GM23338 (cell line): ENCODE results near the gene PPFIBP1. TPM values are rescaled to one million over a fixed set of nuclear protein-coding genes. Genes with fewer than 3 reads are reported as not detected.

Experiments
- ATAC-seq: fragments of 200-7000 bp; cut with Tn5 transposase; 3 replicates; pipeline ENCODE4 v1.9.1; 2020
- DNase-seq: peaks from one replicate; pipeline ENCODE4 v3.0.0-alpha.2; 2015; ENCODE audit warnings: low spot score
- H2AFZ ChIP-seq: fragments of 200-600 bp; sonication (generic); 2 replicates; pipeline ENCODE4 v1.8.0; 2016; ENCODE audit warnings: antibody characterized with exemption, mild to moderate bottlenecking, moderate library complexity
- H3F3A ChIP-seq: fragments of 200-600 bp; sonication (generic); replicated peaks from 2 replicates; pipeline ENCODE4 v1.8.0; 2017; ENCODE audit warnings: antibody characterized with exemption, mixed run types, low read depth
- H3K27ac ChIP-seq: fragments of 200-600 bp; sonication (generic); 2 replicates; pipeline ENCODE4 v1.6.1; 2016; ENCODE audit warnings: low read depth
- H3K27me3 ChIP-seq: fragments of 200-600 bp; sonication (generic); 2 replicates; pipeline ENCODE4 v1.8.0; 2016; ENCODE audit warnings: mild to moderate bottlenecking, mixed run types, moderate library complexity; ENCODE audit not compliant: insufficient read depth
- H3K36me3 ChIP-seq: fragments of 200-600 bp; sonication (generic); 2 replicates; pipeline ENCODE4 v1.8.0; 2016; ENCODE audit warnings: mild to moderate bottlenecking; ENCODE audit not compliant: insufficient read depth
- H3K4me1 ChIP-seq: fragments of 200-600 bp; sonication (generic); 2 replicates; pipeline ENCODE4 v1.8.0; 2016; ENCODE audit warnings: mild to moderate bottlenecking, moderate library complexity; ENCODE audit not compliant: insufficient read depth
- H3K4me2 ChIP-seq: fragments of 200-600 bp; sonication (generic); 2 replicates; pipeline ENCODE4 v1.7.1; 2017; ENCODE audit warnings: mixed run types
- H3K4me3 ChIP-seq: fragments of 200-600 bp; sonication (generic); 2 replicates; pipeline ENCODE4 v1.6.1; 2016; ENCODE audit warnings: mixed run types
- H3K79me2 ChIP-seq: fragments of 200-600 bp; sonication (generic); replicated peaks from 2 replicates; pipeline ENCODE4 v1.8.0; 2017; ENCODE audit warnings: mild to moderate bottlenecking; ENCODE audit not compliant: insufficient read depth
- H3K9me2 ChIP-seq: fragments of 200-600 bp; sonication (generic); 2 replicates; pipeline ENCODE4 v1.8.0; 2017; ENCODE audit not compliant: insufficient read depth
- H4K20me1 ChIP-seq: fragments of 200-600 bp; sonication (generic); replicated peaks from 2 replicates; pipeline ENCODE4 v1.8.0; 2017; ENCODE audit warnings: mild to moderate bottlenecking; ENCODE audit not compliant: insufficient read depth
- H3K27ac Mint-ChIP-seq: 2 replicates; pipeline ENCODE4 v1.8.0; 2020; ENCODE audit warnings: inconsistent platforms, mild to moderate bottlenecking, moderate library complexity, mixed read lengths
- H3K27me3 Mint-ChIP-seq: 3 replicates; pipeline ENCODE4 v1.8.0; 2022; ENCODE audit warnings: low read depth, mild to moderate bottlenecking, moderate library complexity, mixed read lengths, inconsistent platforms; ENCODE audit not compliant: insufficient read depth, poor library complexity
- H3K36me3 Mint-ChIP-seq: 3 replicates; pipeline ENCODE4 v1.8.0; 2021; ENCODE audit warnings: low read depth, mild to moderate bottlenecking, inconsistent platforms, moderate library complexity, mixed read lengths
- H3K4me1 Mint-ChIP-seq: 3 replicates; pipeline ENCODE4 v1.8.0; 2020; ENCODE audit warnings: mild to moderate bottlenecking, inconsistent platforms, mixed read lengths
- H3K4me3 Mint-ChIP-seq: 3 replicates; pipeline ENCODE4 v1.8.0; 2021; ENCODE audit warnings: moderate library complexity, mild to moderate bottlenecking, inconsistent platforms, mixed read lengths
- H3K9me3 Mint-ChIP-seq: 3 replicates; pipeline ENCODE4 v1.8.0; 2020; ENCODE audit warnings: moderate library complexity, mild to moderate bottlenecking, inconsistent platforms, mixed read lengths
- CREB1 ChIP-seq: fragments of 250-450 bp; sonication (Bioruptor Pico); IDR thresholded peaks from 2 replicates; pipeline ENCODE4 v1.5.0; 2020; ENCODE audit warnings: low read depth, mild to moderate bottlenecking, moderate library complexity
- EZH2 ChIP-seq: fragments of 200-600 bp; sonication (generic); IDR thresholded peaks from one replicate; pipeline ENCODE4 v1.8.0; 2017; ENCODE audit warnings: antibody characterized with exemption, mild to moderate bottlenecking, low read depth; ENCODE audit not compliant: unreplicated experiment
- JUNB ChIP-seq: IDR thresholded peaks from one replicate; pipeline ENCODE4 v1.6.1; 2016; ENCODE audit warnings: antibody characterized with exemption; ENCODE audit not compliant: unreplicated experiment
- POLR2AphosphoS5 ChIP-seq: IDR thresholded peaks from 2 replicates; pipeline ENCODE4 v1.6.1; 2016; ENCODE audit warnings: antibody characterized with exemption, low read depth
- STAT1 ChIP-seq: IDR thresholded peaks from one replicate; pipeline ENCODE4 v1.6.1; 2016; ENCODE audit warnings: antibody characterized with exemption; ENCODE audit not compliant: unreplicated experiment
- ZNF114 ChIP-seq: fragments of 250-450 bp; sonication (Bioruptor Pico); IDR thresholded peaks from 2 replicates; pipeline ENCODE4 v1.5.0; 2020; ENCODE audit warnings: mild to moderate bottlenecking, moderate library complexity
- polyA plus RNA-seq: library from polyadenylated mRNA; unstranded; fragments of >200 nt; fragmentation: Nextera tagmentation; extraction: Ambion mirVana; gene quantifications from 2 replicates; pipeline ENCODE4 v1.2.1, GENCODE V29; 2016
- total RNA-seq: library from RNA; depleted of rRNA; stranded (reverse); fragments of >200 nt; shearing (Covaris generic); gene quantifications from 2 replicates; pipeline ENCODE4 v1.2.3, GENCODE V29; 2014
- TF ChIP-seq, protein P1 (sequence below): IDR thresholded peaks from one replicate; pipeline ENCODE4 v1.6.1; 2018; ENCODE audit warnings: antibody characterized with exemption; ENCODE audit not compliant: unreplicated experiment
- TF ChIP-seq, protein P2 (sequence below): IDR thresholded peaks from 2 replicates; pipeline ENCODE4 v1.6.1; 2016; ENCODE audit warnings: antibody characterized with exemption
- TF ChIP-seq, protein P3 (sequence below): fragments of 250-450 bp; sonication (Bioruptor Pico); IDR thresholded peaks from 2 replicates; pipeline ENCODE4 v1.5.0; 2020; ENCODE audit warnings: mild to moderate bottlenecking, moderate library complexity

PPFIBP1 gene
- total and polyA plus RNA-seq, 2 experiments from 2014 or later = 33.2 to 41.9 TPM

DNA sequence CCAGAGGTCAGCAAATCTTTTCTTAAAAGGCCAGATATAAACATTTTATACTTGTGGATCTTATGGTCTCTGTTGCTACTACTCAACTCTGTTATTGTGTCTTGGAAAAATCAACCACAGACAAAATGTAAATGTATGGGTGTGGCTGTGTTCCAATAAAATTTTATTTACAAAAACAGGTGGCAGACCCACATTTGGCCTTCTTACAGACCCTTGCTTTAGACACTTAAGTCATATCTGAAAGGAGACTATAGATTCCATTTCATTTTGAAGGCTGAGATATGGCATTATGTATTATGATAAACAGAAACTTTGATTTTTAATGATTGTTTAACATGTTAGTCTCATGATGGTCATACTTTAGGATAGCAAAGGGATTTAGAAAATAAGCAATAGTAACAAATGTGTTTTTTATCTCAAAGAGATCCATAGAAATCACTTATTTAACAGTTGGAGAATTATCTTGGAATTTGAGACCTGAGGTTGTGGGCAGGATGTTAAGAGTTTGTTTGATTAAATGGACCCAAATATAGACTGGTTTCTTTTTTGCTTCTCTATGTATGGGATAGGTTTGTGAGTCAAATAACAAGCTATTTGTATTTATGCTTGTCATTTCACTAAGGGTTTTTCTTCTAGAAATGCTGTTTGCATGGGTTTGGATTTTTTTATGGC is 51.2 kb downstream of the PPFIBP1 start (continued):
- TF ChIP-seq, protein P1, sequence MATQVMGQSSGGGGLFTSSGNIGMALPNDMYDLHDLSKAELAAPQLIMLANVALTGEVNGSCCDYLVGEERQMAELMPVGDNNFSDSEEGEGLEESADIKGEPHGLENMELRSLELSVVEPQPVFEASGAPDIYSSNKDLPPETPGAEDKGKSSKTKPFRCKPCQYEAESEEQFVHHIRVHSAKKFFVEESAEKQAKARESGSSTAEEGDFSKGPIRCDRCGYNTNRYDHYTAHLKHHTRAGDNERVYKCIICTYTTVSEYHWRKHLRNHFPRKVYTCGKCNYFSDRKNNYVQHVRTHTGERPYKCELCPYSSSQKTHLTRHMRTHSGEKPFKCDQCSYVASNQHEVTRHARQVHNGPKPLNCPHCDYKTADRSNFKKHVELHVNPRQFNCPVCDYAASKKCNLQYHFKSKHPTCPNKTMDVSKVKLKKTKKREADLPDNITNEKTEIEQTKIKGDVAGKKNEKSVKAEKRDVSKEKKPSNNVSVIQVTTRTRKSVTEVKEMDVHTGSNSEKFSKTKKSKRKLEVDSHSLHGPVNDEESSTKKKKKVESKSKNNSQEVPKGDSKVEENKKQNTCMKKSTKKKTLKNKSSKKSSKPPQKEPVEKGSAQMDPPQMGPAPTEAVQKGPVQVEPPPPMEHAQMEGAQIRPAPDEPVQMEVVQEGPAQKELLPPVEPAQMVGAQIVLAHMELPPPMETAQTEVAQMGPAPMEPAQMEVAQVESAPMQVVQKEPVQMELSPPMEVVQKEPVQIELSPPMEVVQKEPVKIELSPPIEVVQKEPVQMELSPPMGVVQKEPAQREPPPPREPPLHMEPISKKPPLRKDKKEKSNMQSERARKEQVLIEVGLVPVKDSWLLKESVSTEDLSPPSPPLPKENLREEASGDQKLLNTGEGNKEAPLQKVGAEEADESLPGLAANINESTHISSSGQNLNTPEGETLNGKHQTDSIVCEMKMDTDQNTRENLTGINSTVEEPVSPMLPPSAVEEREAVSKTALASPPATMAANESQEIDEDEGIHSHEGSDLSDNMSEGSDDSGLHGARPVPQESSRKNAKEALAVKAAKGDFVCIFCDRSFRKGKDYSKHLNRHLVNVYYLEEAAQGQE = no peak
- TF ChIP-seq STAT1 = no peak
- TF ChIP-seq, protein P2, sequence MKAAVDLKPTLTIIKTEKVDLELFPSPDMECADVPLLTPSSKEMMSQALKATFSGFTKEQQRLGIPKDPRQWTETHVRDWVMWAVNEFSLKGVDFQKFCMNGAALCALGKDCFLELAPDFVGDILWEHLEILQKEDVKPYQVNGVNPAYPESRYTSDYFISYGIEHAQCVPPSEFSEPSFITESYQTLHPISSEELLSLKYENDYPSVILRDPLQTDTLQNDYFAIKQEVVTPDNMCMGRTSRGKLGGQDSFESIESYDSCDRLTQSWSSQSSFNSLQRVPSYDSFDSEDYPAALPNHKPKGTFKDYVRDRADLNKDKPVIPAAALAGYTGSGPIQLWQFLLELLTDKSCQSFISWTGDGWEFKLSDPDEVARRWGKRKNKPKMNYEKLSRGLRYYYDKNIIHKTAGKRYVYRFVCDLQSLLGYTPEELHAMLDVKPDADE = no peak
- no peak for TF ChIP-seq ZNF114 (CRISPR knock-in tag)

- Histone ChIP-seq H3K4me1 (no peaks in the 10 kb centered on the region; the same call in 1 of the 2 replicates), H3K36me3 (no peaks in the 10 kb centered on the region), H3K9me2 (no peaks in the 10 kb centered on the region), H3K4me2 (no peak overlapping the region), H4K20me1 (no peaks in the 10 kb centered on the region), H3K27ac (no peak overlapping the region), H2AFZ (no peak overlapping the region), H3K27me3 (no peaks in the 10 kb centered on the region), H3K79me2 (no peaks in the 10 kb centered on the region; the same call in 1 of the 2 replicates), H3F3A (no peaks in the 10 kb centered on the region), H3K4me3 (no peak overlapping the region)
- H3K36me3 Mint-ChIP-seq = 0 out of 3 replicates have a peak, but pooled peaks cover 2% of the 10 kb centered on the region
- H3K27ac Mint-ChIP-seq = no peak overlapping the region
- H3K4me3 Mint-ChIP-seq = no peak overlapping the region
- ATAC-seq (no peak), DNase-seq (no peak)
- H3K27me3 Mint-ChIP-seq = no peaks in the 10 kb centered on the region
- no peaks in the 10 kb centered on the region for H3K9me3 Mint-ChIP-seq
- H3K4me1 Mint-ChIP-seq = peaks cover 6% of the 10 kb centered on the region; the same call in 2 of the 3 replicates
- no peak for TF ChIP-seq EZH2
- no peak for TF ChIP-seq JUNB
- TF ChIP-seq CREB1 (CRISPR knock-in tag) = no peak
- TF ChIP-seq, protein P3, sequence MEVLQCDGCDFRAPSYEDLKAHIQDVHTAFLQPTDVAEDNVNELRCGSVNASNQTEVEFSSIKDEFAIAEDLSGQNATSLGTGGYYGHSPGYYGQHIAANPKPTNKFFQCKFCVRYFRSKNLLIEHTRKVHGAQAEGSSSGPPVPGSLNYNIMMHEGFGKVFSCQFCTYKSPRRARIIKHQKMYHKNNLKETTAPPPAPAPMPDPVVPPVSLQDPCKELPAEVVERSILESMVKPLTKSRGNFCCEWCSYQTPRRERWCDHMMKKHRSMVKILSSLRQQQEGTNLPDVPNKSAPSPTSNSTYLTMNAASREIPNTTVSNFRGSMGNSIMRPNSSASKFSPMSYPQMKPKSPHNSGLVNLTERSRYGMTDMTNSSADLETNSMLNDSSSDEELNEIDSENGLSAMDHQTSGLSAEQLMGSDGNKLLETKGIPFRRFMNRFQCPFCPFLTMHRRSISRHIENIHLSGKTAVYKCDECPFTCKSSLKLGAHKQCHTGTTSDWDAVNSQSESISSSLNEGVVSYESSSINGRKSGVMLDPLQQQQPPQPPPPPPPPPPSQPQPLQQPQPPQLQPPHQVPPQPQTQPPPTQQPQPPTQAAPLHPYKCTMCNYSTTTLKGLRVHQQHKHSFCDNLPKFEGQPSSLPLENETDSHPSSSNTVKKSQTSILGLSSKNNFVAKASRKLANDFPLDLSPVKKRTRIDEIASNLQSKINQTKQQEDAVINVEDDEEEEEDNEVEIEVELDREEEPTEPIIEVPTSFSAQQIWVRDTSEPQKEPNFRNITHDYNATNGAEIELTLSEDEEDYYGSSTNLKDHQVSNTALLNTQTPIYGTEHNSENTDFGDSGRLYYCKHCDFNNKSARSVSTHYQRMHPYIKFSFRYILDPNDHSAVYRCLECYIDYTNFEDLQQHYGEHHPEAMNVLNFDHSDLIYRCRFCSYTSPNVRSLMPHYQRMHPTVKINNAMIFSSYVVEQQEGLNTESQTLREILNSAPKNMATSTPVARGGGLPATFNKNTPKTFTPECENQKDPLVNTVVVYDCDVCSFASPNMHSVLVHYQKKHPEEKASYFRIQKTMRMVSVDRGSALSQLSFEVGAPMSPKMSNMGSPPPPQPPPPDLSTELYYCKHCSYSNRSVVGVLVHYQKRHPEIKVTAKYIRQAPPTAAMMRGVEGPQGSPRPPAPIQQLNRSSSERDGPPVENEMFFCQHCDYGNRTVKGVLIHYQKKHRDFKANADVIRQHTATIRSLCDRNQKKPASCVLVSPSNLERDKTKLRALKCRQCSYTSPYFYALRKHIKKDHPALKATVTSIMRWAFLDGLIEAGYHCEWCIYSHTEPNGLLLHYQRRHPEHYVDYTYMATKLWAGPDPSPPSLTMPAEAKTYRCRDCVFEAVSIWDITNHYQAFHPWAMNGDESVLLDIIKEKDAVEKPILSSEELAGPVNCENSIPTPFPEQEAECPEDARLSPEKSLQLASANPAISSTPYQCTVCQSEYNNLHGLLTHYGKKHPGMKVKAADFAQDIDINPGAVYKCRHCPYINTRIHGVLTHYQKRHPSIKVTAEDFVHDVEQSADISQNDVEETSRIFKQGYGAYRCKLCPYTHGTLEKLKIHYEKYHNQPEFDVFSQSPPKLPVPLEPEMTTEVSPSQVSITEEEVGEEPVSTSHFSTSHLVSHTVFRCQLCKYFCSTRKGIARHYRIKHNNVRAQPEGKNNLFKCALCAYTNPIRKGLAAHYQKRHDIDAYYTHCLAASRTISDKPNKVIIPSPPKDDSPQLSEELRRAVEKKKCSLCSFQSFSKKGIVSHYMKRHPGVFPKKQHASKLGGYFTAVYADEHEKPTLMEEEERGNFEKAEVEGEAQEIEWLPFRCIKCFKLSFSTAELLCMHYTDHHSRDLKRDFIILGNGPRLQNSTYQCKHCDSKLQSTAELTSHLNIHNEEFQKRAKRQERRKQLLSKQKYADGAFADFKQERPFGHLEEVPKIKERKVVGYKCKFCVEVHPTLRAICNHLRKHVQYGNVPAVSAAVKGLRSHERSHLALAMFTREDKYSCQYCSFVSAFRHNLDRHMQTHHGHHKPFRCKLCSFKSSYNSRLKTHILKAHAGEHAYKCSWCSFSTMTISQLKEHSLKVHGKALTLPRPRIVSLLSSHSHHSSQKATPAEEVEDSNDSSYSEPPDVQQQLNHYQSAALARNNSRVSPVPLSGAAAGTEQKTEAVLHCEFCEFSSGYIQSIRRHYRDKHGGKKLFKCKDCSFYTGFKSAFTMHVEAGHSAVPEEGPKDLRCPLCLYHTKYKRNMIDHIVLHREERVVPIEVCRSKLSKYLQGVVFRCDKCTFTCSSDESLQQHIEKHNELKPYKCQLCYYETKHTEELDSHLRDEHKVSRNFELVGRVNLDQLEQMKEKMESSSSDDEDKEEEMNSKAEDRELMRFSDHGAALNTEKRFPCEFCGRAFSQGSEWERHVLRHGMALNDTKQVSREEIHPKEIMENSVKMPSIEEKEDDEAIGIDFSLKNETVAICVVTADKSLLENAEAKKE (CRISPR knock-in tag) = no peak
- TF ChIP-seq POLR2AphosphoS5 = no peak
- TF ChIP-seq STAT1 = no peak
- TF ChIP-seq, protein P1 = no peak
- TF ChIP-seq ZNF114 (CRISPR knock-in tag) = no peak
Measured at GRCh38 chr12:27575762-27576118, 51.7 kb downstream of the PPFIBP1 start.
